ENCODE measurements around the gene KRTAP9-7.
"Not testable (repeated sequence)": the region's sequence is repeated elsewhere in the genome, so short reads cannot be mapped to it uniquely, and the experiment has no call there.

KRTAP9-7 gene

GRCh38 chr17:41271323-41271722, 4.2 kb upstream of the KRTAP9-7 start:
- DNase-seq (ENCODE audit: low spot score); FAIRE-seq: not testable (repeated sequence)

- FAIRE-seq (no peak), DNase-seq (ENCODE audit: low spot score) (no peak)
Measured at GRCh38 chr17:41271858-41272257, 3.6 kb upstream of the KRTAP9-7 start.

GRCh38 chr17:41278176-41278955, 2.9 kb downstream of the KRTAP9-7 start:
- no peak for FAIRE-seq
- DNase-seq (ENCODE audit: low spot score), result no peak

GRCh38 chr17:41284043-41284442, 8.5 kb downstream of the KRTAP9-7 start:
- no peak for FAIRE-seq
- DNase-seq (ENCODE audit: low spot score), result peak; percentile 8

- DNase-seq (ENCODE audit: low spot score), result peak; percentile 6
- FAIRE-seq, result peak; percentile 9
Measured at GRCh38 chr17:41284546-41284945, 9.0 kb downstream of the KRTAP9-7 start.

- FAIRE-seq (no peak), DNase-seq (ENCODE audit: low spot score) (no peak)
Measured at GRCh38 chr17:41287050-41287449, 11.6 kb downstream of the KRTAP9-7 start.

- FAIRE-seq, result no peak
Measured at GRCh38 chr17:41294016-41294415, 18.5 kb downstream of the KRTAP9-7 start.

GRCh38 chr17:41296846-41297245, 21.3 kb downstream of the KRTAP9-7 start:
- DNase-seq (ENCODE audit: low spot score) (no peak), FAIRE-seq (no peak)

More at GRCh38 chr17:41294016-41294415, 18.5 kb downstream of the KRTAP9-7 start:
- DNase-seq (ENCODE audit: low spot score), result no peak

- FAIRE-seq (no peak), DNase-seq (ENCODE audit: low spot score) (no peak)
Measured at GRCh38 chr17:41298458-41299135, 23.1 kb downstream of the KRTAP9-7 start.

- no peak for DNase-seq (ENCODE audit: low spot score)
- no peak for FAIRE-seq
Measured at GRCh38 chr17:41301204-41301790, 25.8 kb downstream of the KRTAP9-7 start.

GRCh38 chr17:41301916-41302901, 26.7 kb downstream of the KRTAP9-7 start, which contains the start of gene KRTAP29-1:
KRTAP29-1 (minus strand) TSS chr17:41302851; CDS start chr17:41302851, 0 bp downstream.
- FAIRE-seq (peak; percentile 70), DNase-seq (ENCODE audit: low spot score) (no peak)

- DNase-seq (ENCODE audit: low spot score), result no peak
- FAIRE-seq, result no peak
Measured at GRCh38 chr17:41302981-41303380, 27.5 kb downstream of the KRTAP9-7 start.

GRCh38 chr17:41304091-41304490, 28.6 kb downstream of the KRTAP9-7 start:
- no peak for FAIRE-seq
- DNase-seq (ENCODE audit: low spot score), result no peak

- FAIRE-seq (no peak), DNase-seq (ENCODE audit: low spot score) (no peak)
Measured at GRCh38 chr17:41307647-41308046, 32.1 kb downstream of the KRTAP9-7 start.

GRCh38 chr17:41308251-41308917, 32.9 kb downstream of the KRTAP9-7 start:
- FAIRE-seq (no peak), DNase-seq (ENCODE audit: low spot score) (no peak)

- no peak for DNase-seq (ENCODE audit: low spot score)
- peak; percentile 79 for FAIRE-seq
Measured at GRCh38 chr17:41308918-41309359, 33.4 kb downstream of the KRTAP9-7 start, which contains the start of gene KRTAP16-1. KRTAP16-1 (minus strand) TSS chr17:41309309; CDS start chr17:41309253, 56 bp downstream.

- DNase-seq (ENCODE audit: low spot score) (no peak), FAIRE-seq (no peak)
Measured at GRCh38 chr17:41311111-41311510, 35.6 kb downstream of the KRTAP9-7 start.

- FAIRE-seq, result no peak
- DNase-seq (ENCODE audit: low spot score), result no peak
Measured at GRCh38 chr17:41315204-41315794, 39.8 kb downstream of the KRTAP9-7 start, which contains the start of gene KRTAP17-1. KRTAP17-1 (minus strand) TSS chr17:41315710; CDS start chr17:41315650, 60 bp downstream.

- DNase-seq (ENCODE audit: low spot score) (no peak), FAIRE-seq (peak; percentile 63)
Measured at GRCh38 chr17:41315814-41316445, 40.4 kb downstream of the KRTAP9-7 start.

All from urothelium cell line (cell line).